Neural progenitor cell (in vitro differentiated cells): ENCODE results near the gene MTG1.

Experiments used
- CTCF ChIP-seq: fragments of 200-600 bp; sonication (generic); IDR thresholded peaks from 2 replicates; pipeline ENCODE4 v1.5.1; 2017; ENCODE audit warnings: antibody characterized with exemption, mild to moderate bottlenecking
- EZH2 ChIP-seq: fragments of 200-600 bp; sonication (generic); IDR thresholded peaks from 2 replicates; pipeline ENCODE4 v1.6.1; 2017; ENCODE audit warnings: antibody characterized with exemption, mild to moderate bottlenecking, moderate library complexity
- EZH2phosphoT487 ChIP-seq: fragments of 200-600 bp; sonication (generic); IDR thresholded peaks from 2 replicates; pipeline ENCODE4 v1.6.1; 2017; ENCODE audit warnings: antibody characterized with exemption

- TF ChIP-seq CTCF (no peak), EZH2 (no peak), EZH2phosphoT487 (no peak)
Observed at GRCh38 chr10:133359972-133360610, 33.9 kb upstream of the MTG1 start.
